ES-I3 (cell line): ENCODE measurements around the gene GIPC3.
A peak's percentile ranks its signal among the peaks of the same experiment; 100 is the strongest.

Experiments used
- H3K36me3 ChIP-seq: 2 replicates; pipeline ENCODE4 v1.6.1; 2013; ENCODE audit warnings: mild to moderate bottlenecking, low read length, control low read depth, moderate library complexity; ENCODE audit not compliant: insufficient read depth
- H3K4me1 ChIP-seq: 2 replicates; pipeline ENCODE4 v1.6.1; 2013; ENCODE audit warnings: mild to moderate bottlenecking, control low read depth, low read length; ENCODE audit not compliant: insufficient read depth
- H3K9ac ChIP-seq: 2 replicates; pipeline ENCODE4 v1.6.1; 2013; ENCODE audit warnings: low read depth, mild to moderate bottlenecking, low read length, moderate library complexity
- H3K9me3 ChIP-seq: 2 replicates; pipeline ENCODE4 v1.6.1; 2013; ENCODE audit warnings: mild to moderate bottlenecking, low read length, moderate library complexity; ENCODE audit not compliant: control insufficient read depth, insufficient read depth

The GIPC3 gene, protein sequence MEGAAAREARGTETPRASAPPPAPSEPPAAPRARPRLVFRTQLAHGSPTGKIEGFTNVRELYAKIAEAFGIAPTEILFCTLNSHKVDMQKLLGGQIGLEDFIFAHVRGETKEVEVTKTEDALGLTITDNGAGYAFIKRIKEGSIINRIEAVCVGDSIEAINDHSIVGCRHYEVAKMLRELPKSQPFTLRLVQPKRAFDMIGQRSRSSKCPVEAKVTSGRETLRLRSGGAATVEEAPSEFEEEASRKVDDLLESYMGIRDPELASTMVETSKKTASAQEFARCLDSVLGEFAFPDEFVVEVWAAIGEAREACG

DNA sequence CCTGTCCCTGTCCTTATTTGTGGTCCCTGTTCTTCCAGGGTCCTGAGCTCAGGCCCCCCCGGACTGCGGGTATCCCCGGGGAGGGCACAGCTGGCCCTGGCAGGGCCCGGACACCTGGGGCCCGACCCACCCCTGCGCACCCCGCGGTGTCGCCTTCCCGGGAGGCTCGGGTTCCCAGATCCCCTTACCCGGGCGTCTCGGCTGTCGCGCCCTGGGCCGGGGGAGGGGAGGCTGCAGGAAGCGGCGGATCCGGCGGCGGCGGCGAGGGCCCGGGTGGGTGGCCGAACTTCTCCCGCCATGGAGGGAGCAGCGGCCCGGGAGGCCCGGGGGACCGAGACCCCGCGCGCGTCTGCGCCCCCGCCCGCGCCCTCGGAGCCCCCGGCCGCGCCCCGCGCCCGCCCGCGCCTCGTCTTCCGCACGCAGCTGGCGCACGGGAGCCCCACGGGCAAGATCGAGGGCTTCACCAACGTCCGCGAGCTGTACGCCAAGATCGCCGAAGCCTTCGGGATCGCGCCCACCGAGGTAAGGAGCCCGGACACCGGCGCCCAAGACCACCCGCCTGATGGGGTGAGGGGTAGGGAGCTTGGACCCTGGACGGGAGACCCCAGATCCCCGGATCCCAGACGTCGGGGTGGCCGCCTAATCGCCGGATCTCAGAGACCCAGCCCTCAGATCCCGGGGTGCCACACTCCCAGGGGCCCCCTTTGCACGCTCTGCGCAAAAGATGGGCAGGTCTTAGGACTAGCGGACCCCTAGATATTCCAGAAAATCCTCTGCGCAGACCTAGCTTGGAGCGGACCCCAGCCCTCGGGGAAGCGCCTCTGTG is at the start of gene GIPC3:
Gene GIPC3 (plus strand): TSS at position 178 of the 826 bp plus-strand sequence. CDS start 120 bp downstream, at position 298.
- no peaks in the 10 kb centered on the region for H3K9me3 ChIP-seq
- no peaks in the 10 kb centered on the region for H3K36me3 ChIP-seq
- peak within 1 kb of the TSS; percentile 54; the same call in 1 of the 2 replicates for H3K9ac ChIP-seq
- H3K4me1 ChIP-seq = no peaks in the 10 kb centered on the region; the same call in 1 of the 2 replicates

DNA sequence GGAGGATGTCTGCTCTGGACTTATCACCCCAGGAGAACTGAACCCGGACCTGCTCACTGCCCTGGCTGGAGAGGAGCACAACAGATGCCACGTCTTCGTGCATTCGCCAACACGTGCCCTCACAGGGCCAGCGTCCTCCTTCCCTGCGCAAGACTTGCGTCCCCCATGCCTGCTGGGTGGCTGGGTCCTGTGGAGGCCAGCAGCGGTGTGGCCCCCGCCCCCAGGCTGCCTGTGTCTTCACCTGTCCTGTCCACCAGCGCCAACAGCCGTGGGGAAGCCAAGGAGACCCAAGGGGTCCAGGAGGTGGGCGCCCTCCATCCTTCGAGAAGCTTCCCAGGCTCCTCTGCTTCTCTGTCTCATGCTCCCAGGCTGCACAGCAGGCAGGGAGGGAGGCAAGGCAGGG is 49.7 kb upstream of the GIPC3 start:
- no peak overlapping the region for H3K9ac ChIP-seq
- H3K4me1 ChIP-seq = peaks cover 4% of the 10 kb centered on the region; the same call in 1 of the 2 replicates
- H3K36me3 ChIP-seq = no peaks in the 10 kb centered on the region
- H3K9me3 ChIP-seq = no peaks in the 10 kb centered on the region

DNA sequence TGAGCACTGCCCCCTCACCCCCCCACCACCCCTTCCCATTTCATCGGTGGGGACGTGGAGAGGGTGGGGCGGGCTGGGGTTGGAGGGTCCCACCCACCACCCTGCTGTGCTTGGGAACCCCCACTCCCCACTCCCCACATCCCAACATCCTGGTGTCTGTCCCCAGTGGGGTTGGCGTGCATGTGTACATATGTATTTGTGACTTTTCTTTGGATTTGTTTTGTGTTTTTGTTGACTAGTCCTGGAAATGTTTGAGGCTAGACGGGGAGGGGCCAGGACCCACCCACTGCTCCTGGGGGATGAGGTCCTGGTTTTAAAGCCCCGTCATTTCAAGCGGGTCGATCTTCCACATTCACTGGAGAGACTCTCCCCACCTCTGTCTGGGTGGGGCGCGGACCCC is 49.3 kb upstream of the GIPC3 start:
- Histone ChIP-seq H3K36me3 (no peaks in the 10 kb centered on the region), H3K9ac (no peak overlapping the region), H3K9me3 (no peaks in the 10 kb centered on the region), H3K4me1 (peaks cover 4% of the 10 kb centered on the region; the same call in 1 of the 2 replicates)

DNA sequence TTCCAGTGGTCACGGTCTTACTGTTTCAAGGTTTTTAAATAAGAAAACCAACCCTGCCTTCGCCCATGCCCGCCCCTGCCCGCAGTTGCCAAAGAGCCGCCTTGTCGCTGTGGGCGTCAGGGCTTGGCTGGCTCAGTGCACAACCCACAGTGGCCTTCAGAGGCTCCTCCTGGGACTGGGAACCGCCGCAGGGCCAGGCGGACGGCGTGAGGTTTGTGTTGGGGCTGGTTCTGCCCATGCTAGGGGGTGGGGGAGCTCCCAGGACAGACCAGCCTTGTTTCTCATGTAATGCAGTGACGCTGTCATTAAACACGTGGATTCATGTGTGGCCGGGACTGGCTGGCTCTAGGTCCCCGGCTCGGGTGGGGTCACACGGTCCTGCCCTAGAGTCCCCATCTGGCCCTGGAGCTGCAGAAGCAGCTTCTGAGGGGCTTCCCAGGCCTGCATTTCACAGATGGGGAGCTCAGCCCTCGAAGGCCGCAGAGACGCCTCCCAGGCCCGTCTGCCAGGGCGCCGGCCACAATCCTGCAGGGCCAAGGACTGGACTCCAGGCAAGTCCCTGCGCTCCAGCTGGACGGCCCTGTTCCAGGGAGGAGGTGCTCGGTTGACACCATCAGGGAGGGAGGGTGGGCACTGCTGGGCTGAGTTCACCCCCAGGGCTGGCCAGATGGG is 48.7 kb upstream of the GIPC3 start:
- H3K36me3 ChIP-seq = no peaks in the 10 kb centered on the region

DNA sequence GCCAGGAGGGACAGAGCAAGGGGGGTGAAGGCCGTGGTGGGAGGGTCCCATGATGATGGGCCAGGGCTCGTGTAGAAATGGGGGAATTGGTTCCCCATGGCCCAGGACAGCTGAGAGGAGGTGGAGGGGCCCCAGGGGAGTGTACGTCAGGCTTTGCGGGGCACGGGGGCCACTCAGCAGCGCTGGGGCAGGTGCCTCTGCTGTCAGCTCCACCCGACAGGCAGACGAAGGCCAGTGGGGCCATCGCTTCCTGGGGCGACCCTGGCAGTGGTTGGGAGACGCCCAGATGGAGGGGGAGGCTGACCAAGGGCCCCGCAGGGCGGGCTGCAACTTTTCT is 48.2 kb upstream of the GIPC3 start:
- Histone ChIP-seq H3K36me3 (no peaks in the 10 kb centered on the region), H3K9me3 (no peaks in the 10 kb centered on the region), H3K9ac (no peak overlapping the region), H3K4me1 (peaks cover 4% of the 10 kb centered on the region; the same call in 1 of the 2 replicates)

More for the DNA sequence above, 48.7 kb upstream of the GIPC3 start:
- H3K9ac ChIP-seq = no peak overlapping the region
- no peaks in the 10 kb centered on the region for H3K9me3 ChIP-seq
- H3K4me1 ChIP-seq = peaks cover 4% of the 10 kb centered on the region; the same call in 1 of the 2 replicates

DNA sequence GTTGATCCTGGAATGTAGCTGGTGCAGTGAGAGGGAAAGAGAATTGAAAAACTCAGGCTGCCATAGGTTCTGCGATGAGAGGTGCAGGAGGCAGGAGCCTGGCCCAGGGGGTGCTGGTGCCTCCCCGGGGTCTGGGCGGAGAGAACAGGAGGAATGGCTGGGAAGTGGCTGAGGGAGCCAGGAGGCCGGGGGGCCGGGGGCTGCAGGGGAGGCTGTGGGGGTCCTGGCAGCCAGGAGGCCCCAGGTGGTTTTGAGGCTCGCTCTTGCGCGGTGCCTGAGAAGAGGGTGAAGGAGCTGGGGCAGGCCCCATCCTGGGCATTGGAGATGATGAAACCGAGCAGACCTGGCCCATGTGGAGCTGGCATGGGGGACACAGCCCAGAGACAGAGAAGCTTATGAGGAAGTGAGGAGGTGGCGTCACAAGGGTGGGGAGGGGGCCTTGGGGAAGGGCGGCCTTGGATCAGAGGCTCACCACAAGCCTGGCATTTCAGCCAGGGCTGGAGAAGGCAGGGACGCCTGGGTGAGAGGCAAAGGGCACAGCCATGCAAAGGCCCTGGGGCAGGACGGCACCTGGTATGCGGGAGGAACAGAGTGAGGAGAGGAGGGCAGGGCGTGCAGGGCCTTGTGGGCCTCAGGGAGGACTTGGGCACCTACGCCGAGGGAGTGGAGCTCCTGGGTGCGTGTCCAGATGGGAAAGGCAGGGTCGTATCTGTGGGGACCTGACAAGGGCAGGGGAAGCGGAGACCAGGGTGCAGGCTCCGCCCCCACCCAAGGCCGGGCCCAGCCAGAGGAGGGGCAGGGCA is 47.6 kb upstream of the GIPC3 start:
- H3K9me3 ChIP-seq = no peaks in the 10 kb centered on the region
- no peaks in the 10 kb centered on the region for H3K36me3 ChIP-seq
- H3K4me1 ChIP-seq = peaks cover 4% of the 10 kb centered on the region; the same call in 1 of the 2 replicates
- no peak overlapping the region for H3K9ac ChIP-seq

DNA sequence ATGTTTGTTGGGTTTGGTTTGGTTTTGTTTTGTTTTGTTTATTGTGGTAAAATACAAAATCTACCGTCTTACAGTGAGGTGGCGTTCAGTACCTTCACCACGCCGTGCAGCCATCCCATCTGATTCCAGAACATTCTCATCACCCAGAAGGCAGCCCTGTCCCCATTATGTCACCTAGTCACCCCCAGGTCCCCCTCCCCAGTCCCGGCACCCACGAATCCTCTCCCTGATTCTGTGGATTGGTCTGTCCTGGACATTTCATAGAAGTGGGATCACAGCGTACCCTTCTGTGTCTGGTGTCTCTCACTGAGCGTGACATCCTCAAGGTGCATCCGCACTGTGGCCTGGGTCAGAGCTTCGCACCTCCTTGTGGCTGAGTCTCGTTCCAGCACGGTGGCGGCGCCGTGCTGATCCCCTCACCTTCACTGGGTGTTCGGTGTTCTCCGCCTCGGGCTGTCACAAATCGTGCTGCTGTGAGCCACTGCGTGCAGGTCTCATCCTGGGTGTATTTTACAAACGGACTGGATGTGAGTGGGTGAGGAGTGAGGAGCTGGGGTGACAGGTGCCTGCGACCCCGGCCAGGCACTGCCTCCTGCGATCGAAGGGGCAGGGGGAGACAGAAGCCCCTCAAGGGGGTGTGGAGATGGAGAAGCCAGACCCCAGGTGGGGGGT is 46.9 kb upstream of the GIPC3 start:
- no peaks in the 10 kb centered on the region for H3K36me3 ChIP-seq
- no peak overlapping the region for H3K9ac ChIP-seq

DNA sequence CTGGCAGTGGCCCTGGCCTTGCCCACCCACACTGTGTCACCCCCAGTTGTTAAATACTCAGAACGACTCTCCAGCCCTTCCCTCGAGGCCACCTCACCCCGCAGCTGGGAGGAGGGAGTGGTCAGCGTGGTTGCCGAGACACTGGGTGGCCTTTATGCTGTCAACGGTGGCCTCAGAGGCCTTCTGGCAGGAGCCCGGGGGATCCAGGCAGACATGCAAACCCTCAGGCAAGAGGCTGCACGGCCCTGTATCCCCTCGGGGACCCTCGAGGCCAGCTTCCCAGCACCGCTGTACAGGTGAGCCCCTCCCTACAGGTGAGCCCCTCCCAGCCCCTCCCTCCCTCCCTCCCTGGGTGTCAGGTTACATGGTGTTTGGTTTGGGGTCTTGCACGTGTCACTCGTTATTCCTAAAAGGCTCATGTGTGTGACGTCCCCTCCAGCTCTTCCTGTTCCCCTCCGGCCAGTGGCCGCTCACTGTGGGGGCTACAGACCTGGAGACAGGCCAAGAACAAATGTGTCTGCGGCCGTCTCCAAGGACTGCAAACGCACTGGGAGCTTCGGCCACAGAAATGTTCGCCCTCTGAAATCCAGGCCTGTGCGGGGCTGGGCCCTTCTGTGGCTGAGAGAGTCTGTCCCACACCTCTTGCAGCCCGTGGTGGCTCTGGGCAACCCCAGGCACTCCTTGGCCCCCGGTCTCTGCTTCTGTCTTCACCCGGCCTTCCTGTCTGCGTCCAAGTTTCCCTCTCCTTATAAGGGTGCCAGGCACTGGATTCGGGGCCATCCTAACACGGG is 46.1 kb upstream of the GIPC3 start, which contains the start of gene TEKTIP1:
Gene TEKTIP1 (plus strand): TSS at position 210 of the 791 bp plus-strand sequence. CDS start 4 bp downstream, at position 214.
- Histone ChIP-seq H3K9me3 (no peaks in the 10 kb centered on the region), H3K4me1 (peaks cover 4% of the 10 kb centered on the region; the same call in 1 of the 2 replicates), H3K36me3 (no peaks in the 10 kb centered on the region), H3K9ac (no peak within 1 kb of the TSS)

More for the DNA sequence above, 46.9 kb upstream of the GIPC3 start:
- no peaks in the 10 kb centered on the region for H3K9me3 ChIP-seq
- peaks cover 4% of the 10 kb centered on the region; the same call in 1 of the 2 replicates for H3K4me1 ChIP-seq

DNA sequence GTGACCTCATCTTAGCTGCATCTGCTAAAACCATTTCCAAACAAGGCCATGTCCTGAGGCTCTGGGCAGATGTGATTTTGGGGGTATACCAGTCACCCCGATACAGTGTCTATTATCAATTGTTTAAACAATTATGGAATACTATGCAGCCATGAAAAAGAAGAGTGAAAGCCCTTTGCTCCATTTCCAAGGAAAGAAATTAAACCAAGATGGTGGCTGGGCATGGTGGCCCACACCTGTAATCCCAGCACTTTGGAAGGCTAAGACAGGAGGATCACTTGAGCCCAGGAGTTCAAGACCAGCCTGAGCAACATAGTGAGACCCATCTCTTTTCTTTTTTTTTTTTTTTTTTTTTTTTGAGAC is 45.5 kb upstream of the GIPC3 start:
- H3K9ac ChIP-seq = no peak overlapping the region
- no peaks in the 10 kb centered on the region for H3K9me3 ChIP-seq
- no peaks in the 10 kb centered on the region for H3K36me3 ChIP-seq
- H3K4me1 ChIP-seq = peaks cover 4% of the 10 kb centered on the region; the same call in 1 of the 2 replicates

DNA sequence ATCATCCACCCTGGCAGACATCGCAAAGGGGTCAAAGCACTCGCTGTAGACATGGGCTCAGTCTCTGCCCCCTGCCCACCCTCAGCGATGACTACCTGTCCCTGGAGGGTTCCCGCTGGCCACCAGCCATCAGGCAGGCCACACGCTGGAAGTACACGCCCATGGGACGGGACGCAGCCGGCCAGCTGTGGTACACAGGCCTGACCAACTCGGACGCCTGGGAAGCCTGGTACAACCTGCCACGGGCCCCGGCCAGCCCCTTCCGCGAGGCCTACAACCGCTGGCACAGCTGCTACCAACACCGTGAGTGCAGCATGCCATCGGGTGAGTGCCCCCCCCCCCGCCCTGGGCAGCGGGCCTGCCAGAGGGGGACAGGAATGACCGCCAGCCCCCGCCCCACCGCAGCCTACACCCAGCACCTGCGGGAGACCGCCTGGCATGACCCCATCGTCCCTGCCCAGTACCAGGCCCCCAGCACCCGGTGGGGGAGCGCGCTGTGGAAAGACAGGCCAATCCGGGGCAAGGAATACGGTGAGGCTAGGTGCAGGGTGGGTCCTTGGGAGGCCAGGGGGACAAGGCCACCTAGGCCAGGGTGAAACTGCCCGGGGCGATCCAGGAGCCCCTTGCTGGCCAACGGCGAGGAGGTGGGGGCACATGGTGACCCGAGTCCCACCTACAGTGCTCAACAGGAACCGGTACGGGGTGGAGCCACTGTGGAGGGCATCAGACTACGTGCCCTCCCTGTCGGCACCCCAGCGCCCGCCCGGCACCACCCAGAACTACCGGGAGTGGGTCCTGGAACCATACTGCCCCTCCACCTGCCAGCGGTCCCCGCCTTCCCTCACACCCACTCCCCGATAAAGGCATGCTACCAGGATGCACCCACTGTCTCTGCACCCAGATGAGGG is 41.9 kb upstream of the GIPC3 start:
- Histone ChIP-seq H3K9ac (no peak overlapping the region), H3K36me3 (no peaks in the 10 kb centered on the region), H3K9me3 (no peaks in the 10 kb centered on the region), H3K4me1 (peaks cover 4% of the 10 kb centered on the region; the same call in 1 of the 2 replicates)

DNA sequence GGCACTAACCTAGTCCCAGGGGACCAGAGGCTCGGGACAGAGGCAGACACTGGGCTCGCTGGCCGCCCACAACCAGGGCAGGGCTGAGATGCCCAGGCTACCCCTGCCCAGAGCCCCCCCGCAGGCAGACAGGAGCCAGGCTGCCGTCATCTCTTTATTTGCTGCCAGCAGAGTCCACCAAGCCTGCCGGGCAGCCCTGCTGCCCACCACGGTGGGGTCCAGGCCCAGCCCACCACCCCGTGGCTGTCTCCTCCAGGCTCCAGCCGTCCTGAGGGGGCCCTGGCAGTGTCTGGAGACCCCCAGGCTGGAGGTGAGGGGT is 41.3 kb upstream of the GIPC3 start:
- Histone ChIP-seq H3K4me1 (no peaks in the 10 kb centered on the region), H3K9ac (no peak overlapping the region), H3K9me3 (no peaks in the 10 kb centered on the region), H3K36me3 (no peaks in the 10 kb centered on the region)
